PFSK-1 (cell line): ENCODE results near the gene CTDSPL.

ENCODE experiments used
- FOXP2 ChIP-seq: optimal IDR thresholded peaks from 2 replicates; pipeline ENCODE3; 2011; ENCODE audit warnings: borderline replicate concordance, control low read depth, inconsistent platforms; ENCODE audit not compliant: insufficient read depth; ENCODE audit errors: extremely low read length, extremely low read depth
- POLR2AphosphoS5 ChIP-seq: IDR thresholded peaks from 2 replicates; pipeline ENCODE4 v1.6.1; 2012; ENCODE audit warnings: low read depth, mild to moderate bottlenecking, control low read depth, low read length, moderate library complexity
- REST ChIP-seq, 2 experiments: IDR thresholded peaks; 2 replicates each; pipeline versions ENCODE4 v1.6.1 to v1.8.0; 2011 to 2012; ENCODE audit warnings: low read depth in 2 of 2, low read length in 2 of 2, control low read depth in 1 of 2, inconsistent platforms in 1 of 2, mild to moderate bottlenecking in 1 of 2, moderate library complexity in 1 of 2; ENCODE audit not compliant: insufficient read depth in 1 of 2
- SIN3A ChIP-seq: IDR thresholded peaks from 2 replicates; pipeline ENCODE4 v1.6.1; 2012; ENCODE audit warnings: mild to moderate bottlenecking, low read length, moderate library complexity, borderline replicate concordance; ENCODE audit not compliant: insufficient read depth
- TAF1 ChIP-seq: IDR thresholded peaks from 2 replicates; pipeline ENCODE4 v1.6.1; 2012; ENCODE audit warnings: low read length, control low read depth, borderline replicate concordance; ENCODE audit not compliant: insufficient read depth

Gene CTDSPL

GRCh38 chr3:37989821-37990480, 128.3 kb downstream of the CTDSPL start:
- no peak for TF ChIP-seq SIN3A
- TF ChIP-seq TAF1, result no peak
- TF ChIP-seq FOXP2, result no peak

GRCh38 chr3:37990527-37990926, 128.8 kb downstream of the CTDSPL start, which contains the start of gene VILL:
Gene VILL (plus strand): TSS chr3:37990786. CDS start chr3:37993673, 2,887 bp downstream.
- TF ChIP-seq FOXP2 (no peak), TAF1 (no peak), SIN3A (no peak), REST (IDR thresholded peaks at IDR 0.05; ENCODE audit: insufficient read depth in 1 of 2, low read depth in 2 of 2, low read length in 2 of 2) (no peak), POLR2AphosphoS5 (no peak)

GRCh38 chr3:37991109-37991508, 129.4 kb downstream of the CTDSPL start:
- TF ChIP-seq TAF1, result no peak
- no peak for TF ChIP-seq REST (IDR thresholded peaks at IDR 0.05; ENCODE audit: insufficient read depth in 1 of 2, low read depth in 2 of 2, low read length in 2 of 2)
- TF ChIP-seq SIN3A, result no peak
- no peak for TF ChIP-seq POLR2AphosphoS5
- no peak for TF ChIP-seq FOXP2

GRCh38 chr3:37991823-37992222, 130.1 kb downstream of the CTDSPL start:
- TF ChIP-seq POLR2AphosphoS5 (no peak), TAF1 (no peak), SIN3A (no peak), REST (IDR thresholded peaks at IDR 0.05; ENCODE audit: insufficient read depth in 1 of 2, low read depth in 2 of 2, low read length in 2 of 2) (no peak), FOXP2 (no peak)

- no peak for TF ChIP-seq TAF1
- TF ChIP-seq POLR2AphosphoS5, result no peak
- TF ChIP-seq REST (IDR thresholded peaks at IDR 0.05; ENCODE audit: insufficient read depth in 1 of 2, low read depth in 2 of 2, low read length in 2 of 2), result no peak
- no peak for TF ChIP-seq FOXP2
- no peak for TF ChIP-seq SIN3A
Measured at GRCh38 chr3:37992271-37993066, 130.8 kb downstream of the CTDSPL start.
